Measurements from ENCODE around the gene FATE1. TPM values are rescaled to one million over a fixed set of nuclear protein-coding genes. Genes with fewer than 3 reads are reported as not detected.

FATE1 gene
- total RNA-seq, 1 experiment from 2014 or later: not detected

- no peak for DNase-seq
- no peak within 1 kb of the TSS for H3K27ac ChIP-seq (ENCODE audit: low read length)
- TF ChIP-seq EZH2phosphoT487 (IDR thresholded peaks at IDR 0.05; ENCODE audit: borderline replicate concordance, low read length): no peak
- no peak for TF ChIP-seq EZH2 (IDR thresholded peaks at IDR 0.05; ENCODE audit: low read length, unreplicated experiment)
- TF ChIP-seq CTCF (conservative IDR thresholded peaks at IDR 0.05; ENCODE audit: low read depth, low read length): no peak
- H3K9ac ChIP-seq (ENCODE audit: low read length): no peak within 1 kb of the TSS
- intact Hi-C loops (cut with micrococcal nuclease): no loop called here
- no peaks in the 10 kb centered on the region for H3K9me3 ChIP-seq (ENCODE audit: low read length)
- no peaks in the 10 kb centered on the region for H3K36me3 ChIP-seq (ENCODE audit: low read depth, low read length)
- no TSS peak for BruUV-seq (replicated peaks)
- H3K4me3 ChIP-seq (ENCODE audit: low read length): no peak within 1 kb of the TSS
- H4K20me1 ChIP-seq (ENCODE audit: low read length): no peaks in the 10 kb centered on the region
- no peaks in the 10 kb centered on the region for H3K9me2 ChIP-seq (replicated peaks; ENCODE audit: low read length)
- H3K4me2 ChIP-seq (ENCODE audit: low read length): no peak within 1 kb of the TSS
- no peaks in the 10 kb centered on the region for H3F3A ChIP-seq (ENCODE audit: low read length, unreplicated experiment)
- ATAC-seq: no peak
- ChIA-PET CTCF (no interaction called here), POLR2A (ENCODE audit: unreplicated experiment) (no interaction called here)
- H2AFZ ChIP-seq (ENCODE audit: low read length): no peak within 1 kb of the TSS
- no peaks in the 10 kb centered on the region for H3K27me3 ChIP-seq (ENCODE audit: low read length)
- H3K4me1 ChIP-seq (ENCODE audit: insufficient read depth, low read length): no peaks in the 10 kb centered on the region
- H3K79me2 ChIP-seq (ENCODE audit: low read length): no peaks in the 10 kb centered on the region
Measured at GRCh38 chrX:151734446-151734845, 18.6 kb downstream of the FATE1 start, which contains the start of gene CNGA2. CNGA2 (plus strand) TSS chrX:151734746; CDS start chrX:151738484, 3,738 bp downstream.

- Histone ChIP-seq H3K9ac (ENCODE audit: low read length) (no peak overlapping the region), H3K4me2 (ENCODE audit: low read length) (no peak overlapping the region), H2AFZ (ENCODE audit: low read length) (no peak overlapping the region), H3K36me3 (ENCODE audit: low read depth, low read length) (no peaks in the 10 kb centered on the region), H3K27ac (ENCODE audit: low read length) (no peak overlapping the region), H3F3A (ENCODE audit: low read length, unreplicated experiment) (no peaks in the 10 kb centered on the region), H3K9me2 (replicated peaks; ENCODE audit: low read length) (no peaks in the 10 kb centered on the region), H4K20me1 (ENCODE audit: low read length) (no peaks in the 10 kb centered on the region), H3K9me3 (ENCODE audit: low read length) (no peaks in the 10 kb centered on the region), H3K27me3 (ENCODE audit: low read length) (no peaks in the 10 kb centered on the region), H3K79me2 (ENCODE audit: low read length) (no peaks in the 10 kb centered on the region), H3K4me1 (ENCODE audit: insufficient read depth, low read length) (no peaks in the 10 kb centered on the region), H3K4me3 (ENCODE audit: low read length) (no peak overlapping the region)
- ChIA-PET CTCF (no interaction called here), POLR2A (ENCODE audit: unreplicated experiment) (no interaction called here)
- ATAC-seq: no peak
- TF ChIP-seq EZH2phosphoT487 (IDR thresholded peaks at IDR 0.05; ENCODE audit: borderline replicate concordance, low read length) (no peak), CTCF (conservative IDR thresholded peaks at IDR 0.05; ENCODE audit: low read depth, low read length) (no peak), EZH2 (IDR thresholded peaks at IDR 0.05; ENCODE audit: low read length, unreplicated experiment) (no peak)
- DNase-seq: no peak
- BruUV-seq (replicated peaks): no TSS peak
- intact Hi-C loops (cut with micrococcal nuclease): no loop called here
Measured at GRCh38 chrX:151735219-151735618, 19.4 kb downstream of the FATE1 start.

- CTCF ChIA-PET: no interaction called here
- DNase-seq: no peak
- ATAC-seq: no peak
Measured at GRCh38 chrX:151736685-151737084, 20.9 kb downstream of the FATE1 start.

More at GRCh38 chrX:151736685-151737084, 20.9 kb downstream of the FATE1 start:
- H3K4me2 ChIP-seq (ENCODE audit: low read length): no peak overlapping the region
- H3K27ac ChIP-seq (ENCODE audit: low read length): no peak overlapping the region
- H3K9ac ChIP-seq (ENCODE audit: low read length): no peak overlapping the region
- no TSS peak for BruUV-seq (replicated peaks)
- POLR2A ChIA-PET (ENCODE audit: unreplicated experiment): no interaction called here
- H3F3A ChIP-seq (ENCODE audit: low read length, unreplicated experiment): no peaks in the 10 kb centered on the region
- intact Hi-C loops (cut with micrococcal nuclease): no loop called here
- H4K20me1 ChIP-seq (ENCODE audit: low read length): no peaks in the 10 kb centered on the region
- H3K4me3 ChIP-seq (ENCODE audit: low read length): no peak overlapping the region
- no peaks in the 10 kb centered on the region for H3K4me1 ChIP-seq (ENCODE audit: insufficient read depth, low read length)
- H3K36me3 ChIP-seq (ENCODE audit: low read depth, low read length): no peaks in the 10 kb centered on the region
- H3K9me3 ChIP-seq (ENCODE audit: low read length): no peaks in the 10 kb centered on the region
- no peak overlapping the region for H2AFZ ChIP-seq (ENCODE audit: low read length)
- TF ChIP-seq EZH2 (IDR thresholded peaks at IDR 0.05; ENCODE audit: low read length, unreplicated experiment) (no peak), CTCF (conservative IDR thresholded peaks at IDR 0.05; ENCODE audit: low read depth, low read length) (no peak), EZH2phosphoT487 (IDR thresholded peaks at IDR 0.05; ENCODE audit: borderline replicate concordance, low read length) (no peak)
- H3K27me3 ChIP-seq (ENCODE audit: low read length): no peaks in the 10 kb centered on the region
- H3K79me2 ChIP-seq (ENCODE audit: low read length): no peaks in the 10 kb centered on the region
- no peaks in the 10 kb centered on the region for H3K9me2 ChIP-seq (replicated peaks; ENCODE audit: low read length)

All from PC-3 (cell line).